T-helper 2 cell treated with Interferon-gamma antibody and Interleukin-4, amounts not matched to agents 5 μg/mL and 100 μg/mL, for 36 hours (primary cell): ENCODE results near the gene TEX22.

Source experiments
- DNase-seq: peaks from one replicate; pipeline ENCODE4 v3.0.0; 2021; ENCODE audit warnings: low spot score
- H3K27ac Mint-ChIP-seq: one replicate; pipeline ENCODE4 v1.8.0; 2021; ENCODE audit warnings: mild to moderate bottlenecking, mixed read lengths
- H3K27me3 Mint-ChIP-seq: one replicate; pipeline ENCODE4 v1.8.0; 2021; ENCODE audit warnings: low read depth, mixed read lengths
- H3K36me3 Mint-ChIP-seq: one replicate; pipeline ENCODE4 v1.8.0; 2021; ENCODE audit warnings: low read depth, mixed read lengths
- H3K4me1 Mint-ChIP-seq: one replicate; pipeline ENCODE4 v1.8.0; 2021; ENCODE audit warnings: low read depth, mixed read lengths
- H3K4me3 Mint-ChIP-seq: one replicate; pipeline ENCODE4 v1.8.0; 2022; ENCODE audit warnings: mild to moderate bottlenecking, moderate library complexity, mixed read lengths
- H3K9me3 Mint-ChIP-seq: one replicate; pipeline ENCODE4 v1.8.0; 2021; ENCODE audit warnings: mixed read lengths

The TEX22 gene

GRCh38 chr14:105421723-105422615 is 23.6 kb downstream of the TEX22 start:
- Mint-ChIP-seq H3K4me3 (peak overlapping the region; percentile 94), H3K4me1 (peaks cover 15% of the 10 kb centered on the region), H3K9me3 (no peaks in the 10 kb centered on the region), H3K27ac (peak overlapping the region; percentile 82), H3K27me3 (no peaks in the 10 kb centered on the region), H3K36me3 (peaks cover 18% of the 10 kb centered on the region)
- no peak for DNase-seq

GRCh38 chr14:105422695-105423487 is 24.6 kb downstream of the TEX22 start:
- no peak overlapping the region for H3K4me3 Mint-ChIP-seq
- no peaks in the 10 kb centered on the region for H3K27me3 Mint-ChIP-seq
- peaks cover 15% of the 10 kb centered on the region for H3K4me1 Mint-ChIP-seq
- no peaks in the 10 kb centered on the region for H3K9me3 Mint-ChIP-seq
- H3K27ac Mint-ChIP-seq: peak overlapping the region; percentile 41
- H3K36me3 Mint-ChIP-seq: peaks cover 24% of the 10 kb centered on the region
- no peak for DNase-seq

GRCh38 chr14:105423488-105424195 is 25.3 kb downstream of the TEX22 start:
- H3K36me3 Mint-ChIP-seq: peaks cover 31% of the 10 kb centered on the region
- DNase-seq: no peak
- H3K9me3 Mint-ChIP-seq: no peaks in the 10 kb centered on the region
- H3K27ac Mint-ChIP-seq: peak overlapping the region; percentile 26
- H3K4me3 Mint-ChIP-seq: no peak overlapping the region
- no peaks in the 10 kb centered on the region for H3K27me3 Mint-ChIP-seq
- H3K4me1 Mint-ChIP-seq: peaks cover 15% of the 10 kb centered on the region

GRCh38 chr14:105424861-105425260 is 26.5 kb downstream of the TEX22 start:
- Mint-ChIP-seq H3K4me3 (no peak overlapping the region), H3K27me3 (no peaks in the 10 kb centered on the region), H3K36me3 (peaks cover 33% of the 10 kb centered on the region), H3K27ac (no peak overlapping the region), H3K4me1 (peaks cover 15% of the 10 kb centered on the region), H3K9me3 (no peaks in the 10 kb centered on the region)
- DNase-seq: no peak

GRCh38 chr14:105425823-105426247 is 27.5 kb downstream of the TEX22 start:
- Mint-ChIP-seq H3K27ac (no peak overlapping the region), H3K4me3 (no peak overlapping the region), H3K27me3 (no peaks in the 10 kb centered on the region), H3K36me3 (peaks cover 41% of the 10 kb centered on the region), H3K9me3 (no peaks in the 10 kb centered on the region), H3K4me1 (peaks cover 13% of the 10 kb centered on the region)
- DNase-seq: no peak

- no peak for DNase-seq
- Mint-ChIP-seq H3K27ac (no peak overlapping the region), H3K9me3 (no peaks in the 10 kb centered on the region), H3K36me3 (peaks cover 44% of the 10 kb centered on the region), H3K4me1 (peaks cover 13% of the 10 kb centered on the region), H3K27me3 (no peaks in the 10 kb centered on the region), H3K4me3 (no peak overlapping the region)
Observed at GRCh38 chr14:105426416-105427130, 28.2 kb downstream of the TEX22 start.

- Mint-ChIP-seq H3K4me3 (no peak overlapping the region), H3K27me3 (no peaks in the 10 kb centered on the region), H3K27ac (no peak overlapping the region), H3K36me3 (peaks cover 39% of the 10 kb centered on the region), H3K9me3 (no peaks in the 10 kb centered on the region), H3K4me1 (peaks cover 6% of the 10 kb centered on the region)
- no peak for DNase-seq
Observed at GRCh38 chr14:105427412-105427811, 29.1 kb downstream of the TEX22 start.

- Mint-ChIP-seq H3K9me3 (no peaks in the 10 kb centered on the region), H3K27me3 (no peaks in the 10 kb centered on the region), H3K4me1 (peaks cover 2% of the 10 kb centered on the region), H3K4me3 (no peak overlapping the region), H3K27ac (peak overlapping the region; percentile 20), H3K36me3 (peaks cover 37% of the 10 kb centered on the region)
- DNase-seq: no peak
Observed at GRCh38 chr14:105427936-105428485, 29.7 kb downstream of the TEX22 start.

- Mint-ChIP-seq H3K27me3 (no peaks in the 10 kb centered on the region), H3K4me3 (no peak overlapping the region), H3K9me3 (no peaks in the 10 kb centered on the region), H3K36me3 (peaks cover 39% of the 10 kb centered on the region), H3K4me1 (no peaks in the 10 kb centered on the region), H3K27ac (no peak overlapping the region)
- no peak for DNase-seq
Observed at GRCh38 chr14:105430042-105430441, 31.7 kb downstream of the TEX22 start.

- H3K4me1 Mint-ChIP-seq: no peaks in the 10 kb centered on the region
- H3K9me3 Mint-ChIP-seq: no peaks in the 10 kb centered on the region
- no peak overlapping the region for H3K27ac Mint-ChIP-seq
- H3K27me3 Mint-ChIP-seq: no peaks in the 10 kb centered on the region
- DNase-seq: no peak
- H3K4me3 Mint-ChIP-seq: no peak overlapping the region
- peaks cover 39% of the 10 kb centered on the region for H3K36me3 Mint-ChIP-seq
Observed at GRCh38 chr14:105430565-105430964, 32.2 kb downstream of the TEX22 start.

- DNase-seq: no peak
- Mint-ChIP-seq H3K27me3 (no peaks in the 10 kb centered on the region), H3K4me3 (no peak overlapping the region), H3K27ac (no peak overlapping the region), H3K36me3 (peaks cover 42% of the 10 kb centered on the region), H3K4me1 (no peaks in the 10 kb centered on the region), H3K9me3 (no peaks in the 10 kb centered on the region)
Observed at GRCh38 chr14:105431256-105431655, 32.9 kb downstream of the TEX22 start.

- H3K9me3 Mint-ChIP-seq: no peaks in the 10 kb centered on the region
Observed at GRCh38 chr14:105432657-105433056, 34.3 kb downstream of the TEX22 start.

GRCh38 chr14:105433161-105433605 is 34.8 kb downstream of the TEX22 start:
- H3K27ac Mint-ChIP-seq: no peak overlapping the region

More at GRCh38 chr14:105432657-105433056, 34.3 kb downstream of the TEX22 start:
- Mint-ChIP-seq H3K36me3 (peaks cover 33% of the 10 kb centered on the region), H3K27me3 (no peaks in the 10 kb centered on the region), H3K4me3 (no peak overlapping the region), H3K4me1 (no peaks in the 10 kb centered on the region), H3K27ac (no peak overlapping the region)
- DNase-seq: no peak

More at GRCh38 chr14:105433161-105433605, 34.8 kb downstream of the TEX22 start:
- Mint-ChIP-seq H3K4me1 (no peaks in the 10 kb centered on the region), H3K27me3 (no peaks in the 10 kb centered on the region), H3K36me3 (peaks cover 31% of the 10 kb centered on the region), H3K4me3 (no peak overlapping the region), H3K9me3 (no peaks in the 10 kb centered on the region)
- DNase-seq: no peak
